Stimulated activated CD8-positive, alpha-beta memory T cell treated with anti-CD3 and anti-CD28 coated beads, Interleukin-2, amount 100 ng/mL, for 48 hours (primary cell): Measurements from ENCODE around the gene CDKL2.
"Not testable (repeated sequence)": the region's sequence is repeated elsewhere in the genome, so short reads cannot be mapped to it uniquely, and the experiment has no call there.

Experiments used
- DNase-seq, 2 donors: peaks; one replicate each; pipeline ENCODE4 v3.0.0-alpha.2; 2020; ENCODE audit warnings: low read depth in 2 of 2

Gene CDKL2

GRCh38 chr4:75552452-75552851 lies 77.9 kb downstream of the CDKL2 start:
- DNase-seq, result no peak

- DNase-seq, result no peak
Measured at GRCh38 chr4:75549019-75549418, 81.3 kb downstream of the CDKL2 start.

GRCh38 chr4:75547647-75548387 lies 82.5 kb downstream of the CDKL2 start:
- DNase-seq, result no peak

- no peak for DNase-seq
Measured at GRCh38 chr4:75545526-75545925, 84.8 kb downstream of the CDKL2 start.

GRCh38 chr4:75544870-75545269 lies 85.5 kb downstream of the CDKL2 start:
- DNase-seq, result no peak

- DNase-seq, result not testable (repeated sequence)
Measured at GRCh38 chr4:75544220-75544619, 86.1 kb downstream of the CDKL2 start.

- DNase-seq, result no peak
Measured at GRCh38 chr4:75542824-75543223, 87.5 kb downstream of the CDKL2 start.

- DNase-seq, result not testable (repeated sequence)
Measured at GRCh38 chr4:75537308-75537707, 93.0 kb downstream of the CDKL2 start.

GRCh38 chr4:75533926-75534325 lies 96.4 kb downstream of the CDKL2 start:
- DNase-seq, result not testable (repeated sequence)

- DNase-seq, result not testable (repeated sequence)
Measured at GRCh38 chr4:75533339-75533887, 96.9 kb downstream of the CDKL2 start.

- DNase-seq, result not testable (repeated sequence)
Measured at GRCh38 chr4:75531536-75532143, 98.7 kb downstream of the CDKL2 start.

GRCh38 chr4:75530556-75531322 lies 99.6 kb downstream of the CDKL2 start:
- no peak for DNase-seq
